Ramos (cell line): ENCODE results near the gene KCNG1.

Experiments used
- in situ Hi-C: fragments of 300-500 bp; cut with MboI; formaldehyde crosslinking; loops from one replicate; pipeline ENCODE4 v1.14.3; 2022; ENCODE audit warnings: low sequenced_read_pairs; ENCODE audit not compliant: unreplicated experiment

Gene KCNG1

GRCh38 chr20:51036827-51037531, 14.1 kb upstream of the KCNG1 start:
- in situ Hi-C loops: no loop called here

GRCh38 chr20:51036226-51036625, 13.3 kb upstream of the KCNG1 start:
- in situ Hi-C loops: no loop called here

GRCh38 chr20:51034988-51035656, 12.2 kb upstream of the KCNG1 start:
- in situ Hi-C loops: no loop called here

- in situ Hi-C loops: no loop called here
Measured at GRCh38 chr20:51034476-51034875, 11.6 kb upstream of the KCNG1 start.

- in situ Hi-C loops: no loop called here
Measured at GRCh38 chr20:51029963-51030920, 7.3 kb upstream of the KCNG1 start.

- in situ Hi-C loops: no loop called here
Measured at GRCh38 chr20:51029556-51029955, 6.6 kb upstream of the KCNG1 start.

- in situ Hi-C loops: no loop called here
Measured at GRCh38 chr20:51028616-51029212, 5.8 kb upstream of the KCNG1 start.

- in situ Hi-C loops: no loop called here
Measured at GRCh38 chr20:51027035-51027795, 4.3 kb upstream of the KCNG1 start.

- in situ Hi-C loops: no loop called here
Measured at GRCh38 chr20:51026269-51026668, 3.4 kb upstream of the KCNG1 start.

GRCh38 chr20:51024761-51025160, 1.9 kb upstream of the KCNG1 start:
- in situ Hi-C loops: no loop called here

GRCh38 chr20:51023617-51024155, 779 bp upstream of the KCNG1 start:
- in situ Hi-C loops: no loop called here

- in situ Hi-C loops: no loop called here
Measured at GRCh38 chr20:51022227-51022802, 592 bp downstream of the KCNG1 start.

- in situ Hi-C loops: no loop called here
Measured at GRCh38 chr20:51021067-51022025, 1.6 kb downstream of the KCNG1 start.

- in situ Hi-C loops: no loop called here
Measured at GRCh38 chr20:51020657-51021056, 2.2 kb downstream of the KCNG1 start.

GRCh38 chr20:51019656-51020592, 3.0 kb downstream of the KCNG1 start:
- in situ Hi-C loops: no loop called here

GRCh38 chr20:51017251-51017650, 5.7 kb downstream of the KCNG1 start:
- in situ Hi-C loops: no loop called here

GRCh38 chr20:51016521-51016920, 6.4 kb downstream of the KCNG1 start:
- in situ Hi-C loops: no loop called here
